SK-N-SH (cell line): ENCODE data around the gene SUFU.

ENCODE experiments used
- ELF1 ChIP-seq: IDR thresholded peaks from 2 replicates; pipeline ENCODE4 v1.4.0; 2012
- EP300 ChIP-seq, 2 experiments: IDR thresholded peaks; 2 replicates each; pipeline versions ENCODE4 v1.4.0 to v1.6.1; 2012; ENCODE audit warnings: borderline replicate concordance in 1 of 2, low read depth in 1 of 2, low read length in 1 of 2
- EZH2phosphoT487 ChIP-seq: fragments of 200-600 bp; sonication (generic); IDR thresholded peaks from 2 replicates; pipeline ENCODE4 v1.6.1; 2017; ENCODE audit warnings: low read depth, mixed run types, mild to moderate bottlenecking, antibody characterized with exemption, moderate library complexity, borderline replicate concordance
- FOXJ3 ChIP-seq: sonication (generic); formaldehyde crosslinking; IDR thresholded peaks from 2 replicates; pipeline ENCODE4 v1.5.1; 2020; ENCODE audit warnings: mild to moderate bottlenecking, missing genetic modification reagents
- JUND ChIP-seq: IDR thresholded peaks from 2 replicates; pipeline ENCODE4 v1.4.0; 2012
- MXI1 ChIP-seq: IDR thresholded peaks from 2 replicates; pipeline ENCODE4 v1.6.1; 2012; ENCODE audit warnings: mild to moderate bottlenecking, low read depth, low read length, improper control_type of control experiment
- POLR2AphosphoS5 ChIP-seq: IDR thresholded peaks from 2 replicates; pipeline ENCODE4 v1.6.1; 2012; ENCODE audit warnings: low read depth, low read length
- RFX5 ChIP-seq: IDR thresholded peaks from 2 replicates; pipeline ENCODE4 v1.6.1; 2012; ENCODE audit warnings: mild to moderate bottlenecking, improper control_type of control experiment, low read length
- TEAD4 ChIP-seq: IDR thresholded peaks from 2 replicates; pipeline ENCODE4 v1.4.0; 2012; ENCODE audit warnings: mild to moderate bottlenecking, borderline replicate concordance; ENCODE audit not compliant: insufficient read depth
- TF ChIP-seq, protein P1 (sequence below): fragments of 200-600 bp; sonication (generic); IDR thresholded peaks from 2 replicates; pipeline ENCODE4 v1.6.1; 2017; ENCODE audit warnings: antibody characterized with exemption, mild to moderate bottlenecking, moderate library complexity
- TF ChIP-seq, protein P2 (sequence below): IDR thresholded peaks from 2 replicates; pipeline ENCODE4 v1.4.0; 2012; ENCODE audit warnings: low read depth
- TF ChIP-seq, protein P3 (sequence below): fragments of 150-350 bp; IDR thresholded peaks from 2 replicates; pipeline ENCODE4 v1.6.1; 2016; ENCODE audit warnings: mild to moderate bottlenecking, low read depth, low read length
- TF ChIP-seq, protein P4 (sequence below): fragments of 150-350 bp; IDR thresholded peaks from 2 replicates; pipeline ENCODE4 v1.6.1; 2017; ENCODE audit warnings: antibody characterized with exemption, low read length, low read depth, borderline replicate concordance

DNA sequence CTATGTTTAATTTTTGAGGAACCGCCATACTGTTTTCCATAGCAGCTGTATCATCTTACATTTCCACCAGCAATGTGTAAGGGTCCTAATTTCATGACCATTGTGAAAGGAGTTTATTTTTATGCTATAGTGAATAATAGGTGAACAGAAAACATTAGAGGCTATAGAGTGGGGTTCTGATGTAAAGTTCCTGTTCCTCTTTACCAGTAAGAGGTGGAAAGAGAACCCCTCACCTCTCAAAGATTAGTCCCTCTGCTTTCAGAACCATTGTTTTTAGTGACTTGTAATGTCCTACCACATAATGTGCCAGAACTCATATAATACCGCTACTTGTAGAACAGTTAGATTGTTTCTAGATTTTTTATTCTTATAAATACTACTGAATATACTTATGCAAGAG is 34.2 kb downstream of the SUFU start:
- TF ChIP-seq, protein P1, sequence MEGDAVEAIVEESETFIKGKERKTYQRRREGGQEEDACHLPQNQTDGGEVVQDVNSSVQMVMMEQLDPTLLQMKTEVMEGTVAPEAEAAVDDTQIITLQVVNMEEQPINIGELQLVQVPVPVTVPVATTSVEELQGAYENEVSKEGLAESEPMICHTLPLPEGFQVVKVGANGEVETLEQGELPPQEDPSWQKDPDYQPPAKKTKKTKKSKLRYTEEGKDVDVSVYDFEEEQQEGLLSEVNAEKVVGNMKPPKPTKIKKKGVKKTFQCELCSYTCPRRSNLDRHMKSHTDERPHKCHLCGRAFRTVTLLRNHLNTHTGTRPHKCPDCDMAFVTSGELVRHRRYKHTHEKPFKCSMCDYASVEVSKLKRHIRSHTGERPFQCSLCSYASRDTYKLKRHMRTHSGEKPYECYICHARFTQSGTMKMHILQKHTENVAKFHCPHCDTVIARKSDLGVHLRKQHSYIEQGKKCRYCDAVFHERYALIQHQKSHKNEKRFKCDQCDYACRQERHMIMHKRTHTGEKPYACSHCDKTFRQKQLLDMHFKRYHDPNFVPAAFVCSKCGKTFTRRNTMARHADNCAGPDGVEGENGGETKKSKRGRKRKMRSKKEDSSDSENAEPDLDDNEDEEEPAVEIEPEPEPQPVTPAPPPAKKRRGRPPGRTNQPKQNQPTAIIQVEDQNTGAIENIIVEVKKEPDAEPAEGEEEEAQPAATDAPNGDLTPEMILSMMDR, result no peak
- TF ChIP-seq EZH2phosphoT487 (no peak), EP300 (IDR thresholded peaks at IDR 0.05; ENCODE audit: borderline replicate concordance in 1 of 2, low read depth in 1 of 2, low read length in 1 of 2) (no peak), JUND (no peak), RFX5 (no peak), POLR2AphosphoS5 (no peak), FOXJ3 (no peak), MXI1 (no peak), TEAD4 (no peak), ELF1 (no peak)
- TF ChIP-seq, protein P2, sequence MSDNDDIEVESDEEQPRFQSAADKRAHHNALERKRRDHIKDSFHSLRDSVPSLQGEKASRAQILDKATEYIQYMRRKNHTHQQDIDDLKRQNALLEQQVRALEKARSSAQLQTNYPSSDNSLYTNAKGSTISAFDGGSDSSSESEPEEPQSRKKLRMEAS, result no peak
- TF ChIP-seq, protein P3, sequence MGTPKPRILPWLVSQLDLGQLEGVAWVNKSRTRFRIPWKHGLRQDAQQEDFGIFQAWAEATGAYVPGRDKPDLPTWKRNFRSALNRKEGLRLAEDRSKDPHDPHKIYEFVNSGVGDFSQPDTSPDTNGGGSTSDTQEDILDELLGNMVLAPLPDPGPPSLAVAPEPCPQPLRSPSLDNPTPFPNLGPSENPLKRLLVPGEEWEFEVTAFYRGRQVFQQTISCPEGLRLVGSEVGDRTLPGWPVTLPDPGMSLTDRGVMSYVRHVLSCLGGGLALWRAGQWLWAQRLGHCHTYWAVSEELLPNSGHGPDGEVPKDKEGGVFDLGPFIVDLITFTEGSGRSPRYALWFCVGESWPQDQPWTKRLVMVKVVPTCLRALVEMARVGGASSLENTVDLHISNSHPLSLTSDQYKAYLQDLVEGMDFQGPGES, result no peak
- TF ChIP-seq, protein P4, sequence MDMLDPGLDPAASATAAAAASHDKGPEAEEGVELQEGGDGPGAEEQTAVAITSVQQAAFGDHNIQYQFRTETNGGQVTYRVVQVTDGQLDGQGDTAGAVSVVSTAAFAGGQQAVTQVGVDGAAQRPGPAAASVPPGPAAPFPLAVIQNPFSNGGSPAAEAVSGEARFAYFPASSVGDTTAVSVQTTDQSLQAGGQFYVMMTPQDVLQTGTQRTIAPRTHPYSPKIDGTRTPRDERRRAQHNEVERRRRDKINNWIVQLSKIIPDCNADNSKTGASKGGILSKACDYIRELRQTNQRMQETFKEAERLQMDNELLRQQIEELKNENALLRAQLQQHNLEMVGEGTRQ, result no peak
